ENCODE data around the gene SPATA31D3.
"Not testable (repeated sequence)": the region's sequence is repeated elsewhere in the genome, so short reads cannot be mapped to it uniquely, and the experiment has no call there.

Gene SPATA31D3

GRCh38 chr9:81948650-81949049 lies 5.3 kb downstream of the SPATA31D3 start:
- not testable (repeated sequence) for H3K9me3 ChIP-seq (replicated peaks in 1 of 11); H3K9ac ChIP-seq; H3K27me3 ChIP-seq; H3K36me3 ChIP-seq; H4K20me1 ChIP-seq; H3K4me2 ChIP-seq; H3K4me1 ChIP-seq; H3K4me3 ChIP-seq; H3K27ac ChIP-seq

GRCh38 chr9:81953096-81953495 lies 9.8 kb downstream of the SPATA31D3 start:
- H3K4me1 ChIP-seq, result no peaks in the 10 kb centered on the region
- H3K9ac ChIP-seq, result no peak overlapping the region
- no peak overlapping the region for H3K4me3 ChIP-seq
- no peaks in the 10 kb centered on the region for H4K20me1 ChIP-seq
- no peak for TF ChIP-seq Cebpa-rat (IDR thresholded peaks at IDR 0.05)
- H3K9me3 ChIP-seq (replicated peaks in 1 of 11), result peaks cover 30 to 38% (median 33%) of the 10 kb centered on the region in 11 experiments
- no peaks in the 10 kb centered on the region for H3K27me3 ChIP-seq
- H3K4me2 ChIP-seq, result no peak overlapping the region
- H3K27ac ChIP-seq, result no peak overlapping the region
- H3K36me3 ChIP-seq, result no peaks in the 10 kb centered on the region

- no peak overlapping the region for H3K4me3 ChIP-seq
- TF ChIP-seq Cebpa-rat (IDR thresholded peaks at IDR 0.05), result no peak
- H4K20me1 ChIP-seq, result no peaks in the 10 kb centered on the region
- H3K4me2 ChIP-seq, result no peak overlapping the region
- H3K36me3 ChIP-seq, result no peaks in the 10 kb centered on the region
- H3K9ac ChIP-seq, result no peak overlapping the region
- H3K27ac ChIP-seq, result no peak overlapping the region
- H3K27me3 ChIP-seq, result no peaks in the 10 kb centered on the region
- H3K4me1 ChIP-seq, result no peaks in the 10 kb centered on the region
- H3K9me3 ChIP-seq (replicated peaks in 1 of 11), result peaks cover 30 to 38% (median 33%) of the 10 kb centered on the region in 11 experiments
Measured at GRCh38 chr9:81955625-81956024, 12.3 kb downstream of the SPATA31D3 start.

- Histone ChIP-seq H3K27ac (no peak overlapping the region), H3K9me3 (replicated peaks in 1 of 11) (peaks cover 0 to 17% (median 0%) of the 10 kb centered on the region in 11 experiments; a peak in 6 of 22 replicates), H3K4me1 (peaks cover 0 to 14% (median 12%) of the 10 kb centered on the region in 10 experiments; a peak in 11 of 20 replicates), H4K20me1 (no peaks in the 10 kb centered on the region), H3K27me3 (no peaks in the 10 kb centered on the region), H3K4me2 (peak overlapping the region in 8 of 11 experiments; percentile 10 to 64 (median 34); a peak in 13 of 22 replicates), H3K9ac (no peak overlapping the region), H3K4me3 (no peak overlapping the region), H3K36me3 (no peaks in the 10 kb centered on the region)
- no peak for TF ChIP-seq Cebpa-rat (IDR thresholded peaks at IDR 0.05)
Measured at GRCh38 chr9:81964218-81965171, 21.2 kb downstream of the SPATA31D3 start.

GRCh38 chr9:81968026-81968425 lies 24.7 kb downstream of the SPATA31D3 start:
- Histone ChIP-seq H3K9me3 (replicated peaks in 1 of 11) (peaks cover 0 to 17% (median 0%) of the 10 kb centered on the region in 11 experiments; a peak in 6 of 22 replicates), H3K4me2 (no peak overlapping the region), H4K20me1 (no peaks in the 10 kb centered on the region), H3K36me3 (no peaks in the 10 kb centered on the region), H3K9ac (no peak overlapping the region), H3K27ac (no peak overlapping the region), H3K4me1 (peaks cover 0 to 14% (median 12%) of the 10 kb centered on the region in 10 experiments; a peak in 11 of 20 replicates), H3K4me3 (no peak overlapping the region), H3K27me3 (no peaks in the 10 kb centered on the region)
- no peak for TF ChIP-seq Cebpa-rat (IDR thresholded peaks at IDR 0.05)

- no peak overlapping the region for H3K27ac ChIP-seq
- no peaks in the 10 kb centered on the region for H4K20me1 ChIP-seq
- no peak overlapping the region for H3K4me3 ChIP-seq
- no peak overlapping the region for H3K9ac ChIP-seq
- H3K9me3 ChIP-seq (replicated peaks in 1 of 11), result peaks cover 0 to 30% (median 8%) of the 10 kb centered on the region in 11 experiments; a peak in 9 of 22 replicates
- peaks cover 0 to 8% (median 7%) of the 10 kb centered on the region in 10 experiments; a peak in 11 of 20 replicates for H3K4me1 ChIP-seq
- no peaks in the 10 kb centered on the region for H3K27me3 ChIP-seq
- no peak overlapping the region for H3K4me2 ChIP-seq
- no peaks in the 10 kb centered on the region for H3K36me3 ChIP-seq
- TF ChIP-seq Cebpa-rat (IDR thresholded peaks at IDR 0.05), result no peak
Measured at GRCh38 chr9:81969971-81970370, 26.7 kb downstream of the SPATA31D3 start.

GRCh38 chr9:81971727-81972126 lies 28.4 kb downstream of the SPATA31D3 start:
- no peak overlapping the region for H3K4me3 ChIP-seq
- H3K4me2 ChIP-seq, result no peak overlapping the region
- no peaks in the 10 kb centered on the region for H3K27me3 ChIP-seq
- H3K9me3 ChIP-seq (replicated peaks in 1 of 11), result peaks cover 0 to 25% (median 13%) of the 10 kb centered on the region in 11 experiments; a peak in 13 of 22 replicates
- H3K4me1 ChIP-seq, result no peaks in the 10 kb centered on the region
- H3K9ac ChIP-seq, result no peak overlapping the region
- no peaks in the 10 kb centered on the region for H3K36me3 ChIP-seq
- no peaks in the 10 kb centered on the region for H4K20me1 ChIP-seq
- H3K27ac ChIP-seq, result no peak overlapping the region
- no peak for TF ChIP-seq Cebpa-rat (IDR thresholded peaks at IDR 0.05)

GRCh38 chr9:81974764-81975163 lies 31.5 kb downstream of the SPATA31D3 start:
- Histone ChIP-seq H3K4me3 (no peak overlapping the region), H3K36me3 (no peaks in the 10 kb centered on the region), H4K20me1 (no peaks in the 10 kb centered on the region)

GRCh38 chr9:81976351-81976750 lies 33.1 kb downstream of the SPATA31D3 start:
- Histone ChIP-seq H3K4me1 (no peaks in the 10 kb centered on the region), H3K9ac (no peak overlapping the region), H3K36me3 (no peaks in the 10 kb centered on the region), H3K27me3 (no peaks in the 10 kb centered on the region), H3K27ac (no peak overlapping the region), H3K9me3 (replicated peaks in 1 of 11) (peaks cover 0 to 33% (median 19%) of the 10 kb centered on the region in 11 experiments; a peak in 16 of 22 replicates), H3K4me2 (no peak overlapping the region), H3K4me3 (no peak overlapping the region), H4K20me1 (no peaks in the 10 kb centered on the region)
- no peak for TF ChIP-seq Cebpa-rat (IDR thresholded peaks at IDR 0.05)

More at GRCh38 chr9:81974764-81975163, 31.5 kb downstream of the SPATA31D3 start:
- Histone ChIP-seq H3K27ac (no peak overlapping the region), H3K9me3 (replicated peaks in 1 of 11) (peaks cover 0 to 33% (median 19%) of the 10 kb centered on the region in 11 experiments; a peak in 16 of 22 replicates), H3K27me3 (no peaks in the 10 kb centered on the region), H3K4me1 (no peaks in the 10 kb centered on the region), H3K9ac (no peak overlapping the region), H3K4me2 (no peak overlapping the region)
- no peak for TF ChIP-seq Cebpa-rat (IDR thresholded peaks at IDR 0.05)

Data from BLaER1 treated with 17β-estradiol and CSF1 and Interleukin-3, amounts not matched to agents 10 nM and 100 nM (cell line).